GM12865 (cell line): ENCODE results near the gene DNAJC16.

ENCODE experiments used
- DNase-seq: peaks from one replicate; pipeline ENCODE4 v3.0.0; 2010; ENCODE audit warnings: low read depth
- H3K4me3 ChIP-seq: 2 replicates; pipeline ENCODE4 v1.5.1; 2011; ENCODE audit warnings: mild to moderate bottlenecking, low read depth, low read length, control low read depth
- TF ChIP-seq, protein P1 (sequence below): IDR thresholded peaks from 2 replicates; pipeline ENCODE4 v1.5.1; 2011; ENCODE audit warnings: low read length, control low read depth, low read depth, inconsistent platforms; ENCODE audit not compliant: insufficient read depth; ENCODE audit errors: missing control alignments

DNAJC16 gene

DNA sequence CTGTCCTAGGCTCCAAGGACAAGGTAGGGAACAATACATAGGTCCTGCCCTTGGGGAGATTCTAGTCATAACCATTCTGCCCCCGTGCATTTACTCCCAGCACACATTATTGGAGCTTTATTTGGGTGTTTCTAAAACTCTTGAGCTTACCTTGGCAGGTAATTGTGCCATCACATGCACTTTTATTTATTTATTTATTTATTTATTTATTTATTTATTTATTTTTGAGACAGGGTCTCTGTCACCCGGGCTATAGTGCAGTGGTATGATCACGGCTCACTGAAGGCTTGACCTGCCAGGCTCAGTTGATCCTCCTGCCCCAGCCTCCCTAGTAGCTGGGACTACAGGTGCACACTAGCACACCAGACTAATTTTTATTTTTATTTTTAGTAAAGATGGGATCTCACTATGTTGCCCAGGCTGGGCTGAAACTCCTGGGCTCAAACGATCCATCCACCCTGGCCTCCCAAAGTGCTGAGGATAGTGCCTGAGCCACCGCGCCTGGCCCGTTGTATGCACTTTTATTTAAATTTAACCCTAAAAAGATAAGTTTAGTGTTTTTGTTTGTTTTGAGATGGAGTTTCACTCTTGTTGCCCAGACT lies 49.0 kb downstream of the DNAJC16 start:
- no peak overlapping the region for H3K4me3 ChIP-seq
- no peak for DNase-seq
- TF ChIP-seq, protein P1, sequence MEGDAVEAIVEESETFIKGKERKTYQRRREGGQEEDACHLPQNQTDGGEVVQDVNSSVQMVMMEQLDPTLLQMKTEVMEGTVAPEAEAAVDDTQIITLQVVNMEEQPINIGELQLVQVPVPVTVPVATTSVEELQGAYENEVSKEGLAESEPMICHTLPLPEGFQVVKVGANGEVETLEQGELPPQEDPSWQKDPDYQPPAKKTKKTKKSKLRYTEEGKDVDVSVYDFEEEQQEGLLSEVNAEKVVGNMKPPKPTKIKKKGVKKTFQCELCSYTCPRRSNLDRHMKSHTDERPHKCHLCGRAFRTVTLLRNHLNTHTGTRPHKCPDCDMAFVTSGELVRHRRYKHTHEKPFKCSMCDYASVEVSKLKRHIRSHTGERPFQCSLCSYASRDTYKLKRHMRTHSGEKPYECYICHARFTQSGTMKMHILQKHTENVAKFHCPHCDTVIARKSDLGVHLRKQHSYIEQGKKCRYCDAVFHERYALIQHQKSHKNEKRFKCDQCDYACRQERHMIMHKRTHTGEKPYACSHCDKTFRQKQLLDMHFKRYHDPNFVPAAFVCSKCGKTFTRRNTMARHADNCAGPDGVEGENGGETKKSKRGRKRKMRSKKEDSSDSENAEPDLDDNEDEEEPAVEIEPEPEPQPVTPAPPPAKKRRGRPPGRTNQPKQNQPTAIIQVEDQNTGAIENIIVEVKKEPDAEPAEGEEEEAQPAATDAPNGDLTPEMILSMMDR = no peak

DNA sequence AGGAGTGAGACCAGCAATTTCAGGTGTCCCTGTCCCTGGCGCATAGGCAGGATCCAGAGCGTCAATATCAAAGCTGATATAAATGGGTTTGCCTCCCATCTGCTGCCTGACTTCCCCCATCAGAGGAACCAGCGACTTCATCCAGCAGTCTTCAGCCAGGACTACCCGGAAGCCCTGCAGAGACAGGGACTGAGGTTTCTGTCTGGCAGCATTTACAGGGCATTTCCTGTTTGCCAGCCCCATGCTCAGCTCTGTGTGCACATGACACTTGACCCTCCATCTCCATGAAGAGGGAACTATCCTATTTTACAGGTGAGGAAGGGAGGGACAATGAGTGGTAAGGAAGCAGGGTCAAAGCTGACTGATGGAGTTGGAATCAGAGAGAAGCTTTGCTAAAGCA lies 51.0 kb downstream of the DNAJC16 start:
- H3K4me3 ChIP-seq = no peak overlapping the region
- DNase-seq = no peak
- TF ChIP-seq, protein P1 = no peak

DNA sequence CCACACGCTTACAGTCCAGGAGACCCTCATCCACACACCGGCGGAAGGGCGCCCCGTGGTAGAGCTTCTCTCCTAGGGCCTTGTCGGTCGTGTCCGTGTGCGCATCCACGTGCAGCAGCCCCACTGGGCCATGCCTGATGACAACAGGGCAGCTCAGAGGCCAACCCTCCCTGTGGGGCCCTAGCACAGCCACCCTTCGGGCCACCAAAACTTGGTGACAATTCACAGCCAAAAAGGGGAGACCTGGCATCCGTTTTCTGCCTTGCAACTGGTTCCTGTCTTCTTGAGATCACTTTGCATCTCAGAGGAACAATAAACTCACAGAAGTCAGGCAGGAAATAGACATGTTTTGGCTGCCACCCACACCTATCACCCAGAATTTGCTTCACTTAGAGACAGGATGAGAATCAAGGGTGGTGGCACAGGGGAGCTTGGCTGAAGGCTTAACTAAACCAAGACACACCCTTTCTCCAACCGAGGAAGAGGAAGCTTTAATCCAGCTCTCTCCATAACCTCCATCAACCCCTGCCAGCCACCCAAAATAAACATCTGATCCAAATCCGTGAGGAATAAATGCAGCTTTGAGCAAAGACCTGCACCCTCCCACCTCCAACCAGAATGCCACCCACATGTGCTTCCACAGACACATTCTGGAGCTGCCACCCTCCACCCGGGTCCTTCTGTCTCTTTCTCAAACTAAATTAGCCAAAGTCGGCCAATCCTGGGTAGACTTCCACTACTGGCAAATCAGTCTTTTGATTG lies 52.5 kb downstream of the DNAJC16 start:
- TF ChIP-seq, protein P1 = no peak
- peak; percentile 72 for DNase-seq
- peak overlapping the region; percentile 21 for H3K4me3 ChIP-seq

DNA sequence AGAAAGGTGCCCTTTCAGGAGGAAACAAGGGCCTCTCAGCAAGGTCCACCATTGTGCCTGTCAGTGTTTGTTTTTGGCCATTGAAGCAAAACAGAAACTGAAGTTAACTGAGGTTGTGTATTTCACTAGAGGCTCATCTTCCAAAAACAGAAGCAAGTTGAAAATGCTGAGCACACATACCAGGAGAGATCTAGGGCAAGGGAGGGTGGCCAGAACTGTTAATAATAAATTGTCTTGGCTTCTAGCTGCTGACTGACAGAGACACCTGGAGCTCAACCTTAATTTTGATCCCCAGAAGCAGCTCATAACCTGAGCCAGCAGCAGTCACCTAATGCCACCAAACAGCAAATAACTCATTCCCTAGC lies 53.0 kb downstream of the DNAJC16 start:
- TF ChIP-seq, protein P1 = no peak
- H3K4me3 ChIP-seq = peak overlapping the region; percentile 4; the same call in 1 of the 2 replicates
- DNase-seq = peak; percentile 65

DNA sequence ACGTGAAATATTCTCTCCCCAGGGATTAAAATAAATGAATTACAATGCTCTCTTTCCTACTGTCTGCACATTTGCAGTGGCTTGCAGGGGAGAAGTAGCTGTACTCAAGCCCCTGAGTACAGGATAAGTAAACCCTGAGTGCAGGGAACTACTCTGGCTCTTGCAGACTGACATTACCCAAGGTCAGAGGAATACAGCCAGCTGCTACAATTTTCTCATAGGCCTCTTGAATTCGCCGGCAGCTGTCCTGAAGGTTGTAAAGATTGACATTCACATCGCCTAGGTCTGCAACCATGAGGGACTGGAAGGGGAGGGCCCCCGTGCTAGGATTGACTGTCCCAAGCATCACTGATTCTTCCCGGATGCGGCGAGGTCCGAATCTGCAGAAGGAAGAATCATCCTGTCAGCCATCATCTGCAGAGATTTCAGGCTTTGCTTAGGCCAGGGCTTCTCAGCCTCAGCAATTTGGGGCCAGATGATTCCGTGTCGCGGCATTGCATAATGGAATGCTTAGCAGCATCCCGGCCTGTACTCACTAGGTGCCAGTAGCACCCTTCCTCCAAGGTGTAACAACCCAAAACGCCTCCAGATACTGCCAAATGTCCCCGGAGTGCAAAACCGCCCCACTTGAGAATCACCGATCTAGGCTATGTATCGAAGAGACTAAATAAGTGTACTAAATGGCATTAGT lies 56.5 kb downstream of the DNAJC16 start:
- no peak overlapping the region for H3K4me3 ChIP-seq
- DNase-seq = no peak
- TF ChIP-seq, protein P1 = no peak

DNA sequence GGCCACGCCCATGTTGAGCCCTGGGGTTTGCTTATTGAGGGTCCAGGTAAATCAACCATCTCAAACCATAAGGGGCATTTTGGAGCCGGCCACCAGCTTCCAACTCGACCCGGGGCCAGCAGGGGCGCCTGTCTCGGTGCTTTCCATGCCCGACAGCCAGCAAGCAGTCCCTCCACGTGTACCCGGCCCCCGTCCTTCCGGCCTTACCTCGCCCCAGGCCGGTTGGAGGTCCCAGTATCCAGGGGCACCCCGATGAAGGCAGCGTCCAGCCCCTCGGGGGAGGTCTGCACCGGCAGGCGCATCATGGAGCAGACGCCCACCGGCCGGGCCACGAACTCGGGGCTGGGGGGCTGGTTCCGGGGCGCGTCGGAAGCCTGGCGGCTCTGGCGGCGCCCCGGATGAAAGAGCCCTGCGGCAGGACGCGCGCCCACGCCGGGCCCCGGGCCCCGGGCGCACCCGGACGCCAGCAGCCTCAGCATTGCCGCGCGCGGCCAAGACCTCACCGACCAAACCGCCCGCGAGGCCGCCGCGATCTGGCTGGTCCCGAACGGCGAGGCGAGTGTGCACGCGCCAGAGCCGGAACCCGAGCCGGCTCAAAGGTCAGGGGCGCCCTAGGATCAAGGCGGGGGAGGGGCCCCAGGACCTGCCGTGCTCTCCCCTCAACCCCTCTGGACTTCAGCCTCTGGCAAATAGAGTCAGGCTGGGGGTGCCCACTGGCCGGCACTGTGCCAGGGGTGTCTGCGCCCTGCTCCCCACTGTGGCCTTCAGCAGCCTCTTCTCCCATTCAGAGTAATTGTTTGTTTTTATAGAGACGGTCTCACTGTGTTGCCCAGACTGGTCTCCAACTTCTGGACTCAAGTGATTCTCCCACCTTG lies 58.1 kb downstream of the DNAJC16 start, which contains the start of gene AGMAT:
Gene AGMAT (minus strand): TSS at position 563 of the 875 bp plus-strand sequence. CDS start 84 bp downstream, at position 479.
- TF ChIP-seq, protein P1 = peak; percentile 39
- peak within 1 kb of the TSS; percentile 65 for H3K4me3 ChIP-seq
- peak; percentile 86 for DNase-seq
